Stimulated activated CD4-positive, alpha-beta T cell treated with anti-CD3 and anti-CD28 coated beads, Interleukin-4, amount 100 ng/mL, for 4 hours (primary cell): Measurements from ENCODE around the gene HOXC10.

ENCODE experiments used
- DNase-seq, 2 experiments: peaks; one replicate each; pipeline ENCODE4 v3.0.0-alpha.2; 2020

HOXC10 gene

DNA sequence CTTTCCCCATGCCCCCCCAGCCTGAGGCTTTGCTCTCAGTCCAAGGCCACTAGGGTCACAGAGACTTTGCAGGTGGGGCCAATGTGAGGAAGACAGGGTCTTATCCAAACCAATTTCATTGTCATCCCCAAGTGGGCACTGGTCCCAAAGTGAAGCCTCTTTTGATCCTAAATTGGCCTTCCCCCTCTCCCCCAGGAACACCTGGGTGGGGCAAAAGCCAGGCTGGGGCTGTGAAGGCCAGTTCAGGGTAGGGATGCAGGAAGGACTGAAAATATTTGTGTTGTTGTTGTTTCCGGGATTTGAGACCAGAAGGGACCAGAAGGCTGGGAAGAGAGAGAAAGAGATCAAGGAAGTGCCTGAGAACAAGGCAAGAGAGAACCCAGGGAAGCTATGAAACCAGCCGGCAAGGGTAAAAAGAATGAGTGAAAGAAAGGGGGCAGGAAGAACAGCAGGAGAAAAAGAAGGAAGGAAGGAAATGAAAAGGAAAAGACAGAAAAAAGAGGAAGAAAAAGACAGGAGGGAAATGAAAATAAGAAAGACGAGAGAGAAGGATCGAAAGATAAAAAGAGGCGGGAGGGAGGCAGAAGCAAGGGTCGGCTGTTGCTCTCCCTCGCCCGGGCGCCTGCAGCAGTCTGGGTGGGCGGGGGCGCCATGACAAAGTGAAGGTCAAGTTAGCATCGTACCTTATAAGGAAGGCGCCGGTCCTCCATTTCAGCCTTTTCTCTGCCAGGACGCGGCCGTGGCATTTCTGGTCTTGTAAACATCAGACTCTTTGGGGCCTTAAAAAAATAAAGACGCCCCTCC, 19.5 kb upstream of the HOXC10 start:
- DNase-seq = no peak

DNA sequence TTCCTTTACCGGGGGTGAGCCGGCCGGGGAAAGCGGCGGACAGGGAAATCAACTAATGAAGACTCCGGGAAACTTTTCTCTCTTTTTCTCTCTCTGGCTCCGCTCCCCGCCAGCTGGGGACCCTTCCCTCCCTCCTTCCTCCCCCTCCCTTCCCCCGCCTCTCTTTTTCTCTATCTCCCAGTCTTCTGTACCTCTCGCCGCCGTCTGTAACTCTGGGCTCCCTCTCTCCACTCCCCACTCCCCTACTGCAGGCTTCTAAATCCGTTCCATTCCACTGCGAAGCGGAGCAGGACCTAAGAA, 18.9 kb upstream of the HOXC10 start:
- DNase-seq = no peak

DNA sequence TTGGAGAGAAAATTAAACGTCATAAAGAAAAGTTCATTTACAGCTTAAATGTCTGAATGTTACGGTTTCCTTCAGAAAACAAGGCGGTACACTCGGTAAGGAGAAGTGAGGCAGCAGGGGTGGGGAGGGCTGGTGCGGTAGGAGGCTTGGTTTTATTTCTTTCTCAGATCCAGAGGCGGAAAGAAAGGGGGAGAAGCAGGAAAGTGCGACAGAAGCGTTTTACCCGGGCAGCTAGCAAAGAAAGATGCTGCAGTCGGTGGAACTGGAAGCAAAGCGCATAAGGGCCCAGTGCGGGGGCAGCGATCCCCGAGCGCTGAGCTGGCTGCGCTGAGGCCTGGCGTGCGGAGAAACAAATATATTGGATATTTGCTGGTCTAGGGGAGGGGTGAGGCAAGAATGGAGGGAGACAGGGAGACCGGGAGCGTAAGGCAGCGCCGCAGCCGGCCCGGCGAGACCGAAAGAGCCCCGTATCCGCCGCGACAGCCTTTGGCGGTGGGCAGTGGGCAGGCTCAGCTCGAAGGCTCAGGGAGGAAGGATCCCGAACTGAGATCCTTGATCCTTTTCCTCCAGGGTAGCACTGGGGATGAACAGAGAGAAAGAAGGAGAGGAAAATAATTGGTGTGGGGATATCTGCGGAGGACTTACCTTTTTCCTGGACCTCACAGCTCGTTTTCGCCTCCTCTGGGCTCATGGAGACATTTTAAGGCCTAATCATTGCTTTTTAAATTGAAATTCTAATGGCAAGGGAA, 18.4 kb upstream of the HOXC10 start:
- DNase-seq = no peak

DNA sequence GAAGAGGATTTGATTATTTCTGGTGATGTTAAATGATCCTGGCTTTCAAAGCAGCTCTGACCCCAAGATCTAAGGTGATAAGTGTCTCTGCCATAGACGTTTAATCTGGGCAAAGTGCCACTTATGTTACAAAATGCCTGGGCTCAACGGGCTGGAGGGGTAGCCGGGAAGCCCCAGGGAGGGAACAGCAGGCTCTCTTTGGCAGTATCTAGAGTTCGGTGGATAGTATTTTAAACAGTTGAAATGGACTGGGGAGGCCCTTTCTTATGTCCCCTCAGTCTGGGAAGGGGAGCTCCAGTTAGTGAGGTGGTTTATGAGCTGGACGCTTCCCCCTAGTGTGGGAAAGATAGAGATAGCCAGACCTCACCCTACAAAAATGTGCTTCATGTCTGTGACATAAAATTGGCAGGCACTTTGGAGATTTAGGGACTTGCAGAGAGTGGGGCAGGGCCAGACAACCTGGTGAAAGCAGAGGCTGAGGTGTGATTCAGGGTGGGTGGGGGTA, 17.5 kb upstream of the HOXC10 start:
- DNase-seq = no peak

DNA sequence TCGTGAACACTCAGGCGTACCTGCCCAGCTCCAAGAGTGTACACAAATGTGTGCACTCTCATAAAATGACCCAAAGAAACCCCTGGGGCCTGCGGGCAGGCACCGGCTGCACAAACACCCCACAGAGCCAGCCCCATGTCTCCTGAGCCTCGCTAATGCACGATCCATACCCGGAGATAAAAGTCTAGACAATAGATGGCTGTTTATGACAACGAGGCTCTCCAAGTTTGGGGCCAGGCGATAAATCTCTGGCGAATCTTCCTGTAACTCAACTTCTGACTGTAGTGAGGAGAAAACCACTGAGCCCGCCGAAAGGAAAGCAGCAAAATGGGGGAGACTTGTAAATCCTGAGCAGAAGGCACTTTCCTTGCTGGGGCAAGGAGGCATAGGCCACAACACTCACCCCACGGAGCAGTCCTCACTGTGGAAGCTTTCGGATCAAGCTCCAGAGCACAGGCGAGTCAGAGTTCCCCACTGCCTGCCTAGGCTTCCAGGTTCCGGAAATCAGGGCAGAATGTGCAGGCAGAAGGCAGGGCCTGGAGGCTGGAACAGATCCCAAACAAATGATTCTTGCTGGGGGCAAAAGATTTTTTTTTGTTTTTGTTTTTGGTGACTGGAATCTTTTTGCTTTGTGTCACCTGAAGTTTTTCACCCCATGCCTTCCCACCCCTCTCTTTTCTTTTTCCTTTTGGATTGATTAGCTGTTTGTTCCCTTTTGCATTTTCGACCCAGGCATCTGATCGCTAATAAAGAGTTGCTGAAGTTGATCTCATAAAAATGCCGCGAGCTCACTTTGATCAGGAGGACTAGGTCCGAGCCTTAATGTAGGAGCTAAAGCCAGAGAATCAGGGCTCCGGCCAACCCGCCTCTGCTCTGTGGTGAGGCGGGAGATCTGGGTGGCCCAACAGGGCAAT, 16.5 kb upstream of the HOXC10 start:
- DNase-seq = no peak

DNA sequence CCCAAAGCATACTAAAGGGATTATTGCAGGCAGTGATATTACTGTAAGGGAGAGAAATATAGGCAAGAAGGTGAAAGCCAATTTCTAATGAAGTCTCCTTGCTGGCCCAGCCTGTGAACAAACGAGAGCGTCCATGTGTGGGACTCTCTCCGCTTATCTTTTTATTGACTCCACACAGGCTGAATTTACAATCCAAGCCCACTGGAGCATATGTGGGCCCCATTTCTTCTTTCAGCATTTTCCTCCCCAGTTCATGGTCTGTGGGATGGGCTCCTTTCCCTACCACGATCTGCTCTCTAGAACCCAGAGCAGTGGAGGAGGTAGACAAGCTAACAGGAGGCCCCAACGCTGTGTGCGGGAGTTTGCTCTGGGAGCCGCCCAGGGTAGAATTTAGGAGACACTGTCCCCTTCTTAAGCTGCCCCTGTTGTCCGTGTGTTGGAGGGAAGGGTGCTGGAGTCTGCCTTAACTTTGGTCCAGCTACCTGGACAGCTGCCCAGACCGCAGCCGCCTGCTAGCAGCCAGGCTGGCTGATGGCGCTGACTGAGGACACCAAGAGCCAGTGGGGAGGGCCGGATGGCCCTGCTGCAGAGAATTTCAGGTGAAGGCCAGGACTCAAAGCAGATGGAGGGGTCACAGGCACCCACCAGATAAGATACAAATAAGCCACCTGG, 15.2 kb upstream of the HOXC10 start:
- no peak for DNase-seq

DNA sequence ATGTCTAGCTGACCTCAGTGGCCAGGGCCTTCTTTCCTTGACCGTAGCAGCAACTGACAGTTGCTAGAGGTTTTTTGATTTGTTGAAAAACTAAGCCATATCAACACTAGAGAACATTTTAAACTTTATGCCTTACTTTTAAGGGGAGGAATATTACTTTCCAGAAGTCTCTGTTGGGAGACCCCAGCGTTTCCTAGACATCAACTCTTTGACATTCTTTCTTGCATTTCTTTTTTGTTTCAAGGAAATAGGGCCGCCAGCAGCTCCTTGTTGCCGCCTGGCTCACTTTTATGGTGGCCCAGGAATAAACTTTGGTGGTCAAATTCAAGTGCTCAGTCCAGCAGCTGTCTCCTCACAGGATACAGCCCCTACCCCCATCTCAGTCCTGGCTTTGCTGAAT, 14.5 kb upstream of the HOXC10 start:
- DNase-seq = no peak

DNA sequence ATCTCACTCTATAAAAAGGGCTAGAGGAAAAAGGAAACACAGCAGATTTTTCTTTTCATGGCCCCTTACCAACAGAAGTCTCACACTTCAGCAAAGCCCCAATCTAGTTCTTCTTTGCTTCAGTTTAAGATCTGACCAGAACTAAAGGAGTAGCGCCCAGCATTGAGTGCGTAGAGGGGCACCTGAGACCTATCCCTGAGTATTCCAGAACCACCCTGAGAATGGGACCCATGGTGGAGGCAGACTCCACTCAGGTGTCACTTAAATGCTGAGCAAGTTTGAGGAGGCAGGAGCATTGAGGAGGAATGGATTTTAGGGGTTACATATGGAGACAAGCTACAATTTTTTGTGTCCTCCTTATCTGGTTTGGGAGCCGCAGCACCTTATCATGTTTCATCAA, 13.8 kb upstream of the HOXC10 start:
- DNase-seq = no peak

DNA sequence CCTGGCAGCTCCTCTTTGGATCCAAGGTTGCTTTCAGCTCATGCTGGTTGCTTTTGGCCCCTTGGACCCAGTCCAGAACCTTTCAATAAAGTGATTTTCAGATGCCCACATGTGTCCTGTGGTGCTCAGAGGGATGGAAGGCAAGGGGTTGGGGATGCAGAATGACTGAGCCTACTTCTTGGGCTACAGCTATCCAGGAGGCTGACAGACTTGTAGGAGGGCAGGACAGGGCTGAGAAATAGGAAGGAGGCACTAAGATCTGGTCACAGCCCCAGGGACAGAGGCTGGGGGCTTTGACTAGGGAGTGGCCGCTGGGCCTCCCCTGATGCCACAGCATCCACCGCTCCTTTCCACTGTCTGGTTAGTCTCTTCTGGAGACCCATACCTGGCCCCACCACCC, 13.3 kb upstream of the HOXC10 start:
- no peak for DNase-seq

DNA sequence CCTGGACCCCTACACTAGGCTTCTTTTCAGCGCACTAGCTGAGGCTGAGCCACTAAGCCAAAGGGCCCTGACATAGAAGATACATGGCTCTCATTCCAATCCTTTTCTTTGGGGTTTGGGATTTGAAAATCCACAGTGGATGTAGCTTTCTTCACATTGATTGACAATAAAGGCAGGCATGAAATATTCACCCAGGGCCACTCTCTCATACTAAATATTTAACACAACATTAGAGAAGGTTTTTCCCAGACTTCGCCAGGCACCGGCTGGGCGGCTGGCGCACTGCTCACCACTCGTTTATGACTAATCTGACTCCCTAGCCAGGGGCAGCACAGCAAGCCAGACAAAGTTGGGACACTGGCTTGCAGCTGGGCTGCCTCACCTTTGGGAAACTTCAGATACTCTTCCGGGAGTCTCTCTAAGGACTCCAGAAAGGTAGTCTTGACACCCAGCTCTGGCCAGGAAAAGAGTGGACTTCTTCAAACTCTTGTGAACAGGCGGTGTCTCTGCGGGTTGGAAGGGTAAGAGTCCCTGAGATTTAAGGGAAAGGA, 12.7 kb upstream of the HOXC10 start:
- no peak for DNase-seq

DNA sequence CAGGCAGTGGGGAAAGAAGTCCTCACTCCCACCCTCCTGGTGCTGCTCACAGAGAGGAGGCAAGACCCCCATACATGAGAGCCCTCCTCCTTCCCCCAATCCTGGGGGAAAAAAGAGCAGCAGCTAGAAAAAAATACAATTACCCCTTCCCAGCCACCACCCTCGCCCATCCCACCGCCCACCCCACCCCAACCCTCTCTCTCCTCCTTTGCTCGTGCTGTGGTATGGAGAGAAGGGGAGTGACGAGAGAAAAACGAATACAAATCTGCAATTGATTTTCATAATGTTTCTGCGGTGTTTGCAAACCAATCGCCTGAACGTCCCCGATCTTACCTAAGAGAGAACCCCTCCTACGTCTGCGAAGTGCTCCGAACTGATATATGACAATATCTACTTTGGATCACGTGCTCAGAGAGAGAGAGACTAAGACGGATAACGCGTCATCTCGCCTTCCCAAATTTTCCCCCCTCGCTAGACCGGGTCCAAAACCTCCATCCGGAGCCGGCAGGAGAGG, 12.2 kb upstream of the HOXC10 start, which contains the start of gene HOXC11:
HOXC11 (plus strand) TSS at position 405 of the 514 bp plus-strand sequence. CDS start 116 bp downstream, outside the sequence.
- no peak for DNase-seq

DNA sequence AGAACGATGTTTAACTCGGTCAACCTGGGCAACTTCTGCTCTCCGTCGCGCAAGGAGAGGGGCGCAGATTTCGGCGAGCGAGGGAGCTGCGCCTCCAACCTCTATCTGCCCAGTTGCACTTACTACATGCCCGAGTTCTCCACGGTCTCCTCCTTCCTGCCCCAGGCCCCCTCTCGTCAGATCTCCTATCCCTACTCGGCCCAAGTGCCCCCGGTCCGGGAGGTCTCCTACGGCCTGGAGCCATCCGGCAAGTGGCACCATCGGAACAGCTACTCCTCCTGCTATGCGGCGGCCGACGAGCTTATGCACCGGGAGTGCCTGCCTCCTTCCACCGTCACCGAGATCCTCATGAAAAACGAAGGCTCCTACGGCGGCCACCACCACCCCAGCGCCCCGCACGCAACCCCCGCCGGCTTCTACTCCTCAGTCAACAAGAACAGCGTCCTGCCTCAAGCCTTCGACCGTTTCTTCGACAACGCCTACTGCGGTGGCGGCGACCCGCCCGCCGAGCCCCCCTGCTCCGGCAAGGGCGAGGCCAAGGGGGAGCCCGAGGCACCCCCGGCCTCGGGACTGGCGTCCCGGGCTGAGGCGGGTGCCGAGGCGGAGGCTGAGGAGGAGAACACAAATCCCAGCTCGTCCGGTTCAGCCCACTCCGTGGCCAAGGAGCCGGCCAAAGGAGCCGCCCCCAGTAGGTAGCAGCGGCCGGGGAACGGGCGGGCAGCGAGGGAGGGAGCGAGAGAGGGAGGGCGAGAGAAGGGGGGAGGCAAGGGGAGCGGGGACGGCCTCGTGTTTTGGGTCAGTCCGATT, 11.5 kb upstream of the HOXC10 start:
- DNase-seq = no peak

DNA sequence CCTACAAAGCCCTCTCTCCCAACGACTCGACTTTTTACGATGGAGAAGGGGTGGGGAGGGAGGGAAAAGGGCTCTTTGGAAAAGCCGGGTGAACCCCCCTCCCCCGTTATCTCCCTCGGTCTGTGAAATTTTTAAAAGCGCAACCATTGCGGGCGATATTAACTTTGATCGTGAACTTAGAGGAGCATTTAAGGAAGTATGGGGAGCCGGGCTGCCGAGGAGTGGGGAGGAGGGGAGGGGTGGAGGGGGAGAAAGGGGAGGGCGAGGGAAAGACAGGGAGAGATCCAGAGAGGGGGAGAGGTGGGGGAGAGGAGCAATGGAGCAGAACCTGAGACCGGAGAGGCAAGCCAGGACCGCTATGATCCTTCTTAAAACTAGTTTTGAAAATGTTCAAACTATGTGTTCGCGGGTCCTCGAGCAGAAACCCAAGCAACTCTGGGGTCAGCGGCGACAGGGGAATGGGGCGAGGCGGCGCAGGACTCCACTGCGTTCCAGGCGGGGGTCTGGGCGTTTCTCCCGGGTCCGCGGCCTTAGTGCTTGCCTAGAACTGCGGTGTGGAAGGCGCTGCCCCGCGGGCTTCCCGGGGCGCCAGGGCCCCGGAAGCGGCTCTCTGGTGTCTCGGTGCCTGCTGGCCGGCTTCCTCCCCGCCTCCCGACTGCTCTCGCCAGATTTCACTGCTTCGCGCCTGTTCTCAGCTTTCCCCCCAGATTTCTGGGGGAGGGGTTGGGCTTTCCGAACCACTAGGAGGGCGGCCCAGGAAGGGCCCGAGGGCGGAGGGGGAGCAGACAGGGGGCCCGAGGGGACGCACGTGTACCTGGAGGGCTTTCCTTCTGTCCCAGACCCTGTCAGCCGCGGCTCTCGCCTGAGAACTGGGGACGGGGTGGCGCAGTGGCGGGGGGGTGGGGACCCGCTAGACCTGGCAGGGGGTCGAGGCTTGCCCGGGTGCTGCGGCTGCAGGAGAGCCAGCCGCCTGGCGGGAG, 10.6 kb upstream of the HOXC10 start, which contains the start of gene HOTAIR:
HOTAIR (minus strand) TSS at position 871 of the 980 bp plus-strand sequence.
- DNase-seq = no peak

DNA sequence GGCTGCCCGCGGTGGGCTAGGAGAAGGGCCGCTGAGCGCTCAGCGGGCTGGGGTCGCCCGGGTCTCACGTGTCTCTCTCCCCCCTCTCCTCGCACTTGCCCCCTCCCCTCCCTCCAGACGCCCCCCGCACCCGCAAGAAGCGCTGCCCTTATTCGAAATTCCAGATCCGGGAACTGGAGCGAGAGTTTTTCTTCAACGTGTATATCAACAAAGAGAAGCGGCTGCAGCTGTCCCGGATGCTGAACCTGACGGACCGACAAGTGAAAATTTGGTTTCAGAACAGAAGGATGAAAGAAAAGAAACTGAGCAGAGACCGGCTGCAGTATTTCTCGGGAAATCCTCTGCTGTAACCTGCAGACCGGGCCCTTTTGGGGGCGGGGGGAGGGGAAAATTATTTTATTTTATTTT, 9.9 kb upstream of the HOXC10 start:
- DNase-seq = no peak

DNA sequence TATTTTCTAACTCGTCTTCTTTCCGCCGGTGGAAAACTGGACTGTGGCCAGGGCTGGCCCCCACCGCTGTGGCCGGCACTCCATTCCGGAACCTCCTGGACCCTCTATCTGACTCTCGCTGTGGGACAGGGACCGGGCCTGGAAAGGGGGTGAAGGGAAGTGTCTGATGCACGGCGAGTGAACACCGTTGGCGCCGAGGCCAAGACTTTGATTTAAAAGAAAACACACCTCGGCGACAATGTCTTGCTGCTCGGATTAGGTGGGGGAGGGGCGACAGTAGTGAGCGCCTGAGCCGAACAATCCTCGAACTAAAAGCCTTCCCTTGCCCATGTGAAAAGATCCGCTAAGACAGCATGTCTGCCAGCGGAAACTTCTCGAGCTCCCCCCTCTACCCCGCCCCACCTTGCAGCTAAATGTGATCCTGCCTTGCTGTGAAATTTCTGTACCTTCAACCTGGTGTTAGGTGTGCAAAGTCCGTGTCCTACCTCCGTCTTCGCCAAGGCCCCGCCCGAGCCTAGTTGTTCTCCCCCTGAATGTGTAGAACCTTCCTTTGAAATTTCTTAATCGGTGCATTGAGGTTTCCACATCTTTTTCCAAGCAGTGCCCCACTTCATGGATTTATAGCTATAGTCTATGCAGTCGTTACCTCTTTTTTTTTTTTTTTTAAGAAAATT, 9.3 kb upstream of the HOXC10 start:
- DNase-seq = no peak

DNA sequence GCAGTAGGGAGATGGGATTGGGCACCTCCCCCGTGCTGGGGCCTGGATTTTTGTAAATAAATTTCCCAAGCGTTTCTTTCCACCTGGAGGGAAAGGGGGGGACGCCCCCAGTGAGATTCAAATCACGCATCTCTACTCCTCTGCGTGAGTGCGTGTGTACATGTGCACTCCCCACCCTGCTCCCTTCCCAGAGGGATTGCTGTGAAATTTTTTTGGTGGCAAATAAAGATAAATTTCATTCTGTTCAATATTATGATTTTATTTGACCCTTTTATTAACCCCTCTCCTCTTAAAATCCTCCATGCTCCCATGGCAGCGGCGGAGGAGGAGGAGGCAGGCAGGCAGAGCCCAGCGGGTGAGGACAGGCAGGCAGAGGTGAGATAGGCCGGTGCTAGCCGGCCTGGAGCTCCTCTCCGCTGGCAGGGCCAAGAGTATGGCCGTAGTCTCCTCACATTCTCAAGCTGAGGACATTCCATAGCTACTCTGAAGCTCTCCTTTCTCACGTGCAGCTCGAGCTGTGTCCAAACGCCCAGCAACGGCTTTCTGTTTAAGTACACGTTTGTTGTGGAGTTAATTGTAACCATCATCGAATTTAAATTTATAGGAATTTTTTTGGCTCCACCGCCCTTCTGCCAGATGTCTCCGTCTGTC, 8.6 kb upstream of the HOXC10 start:
- no peak for DNase-seq

DNA sequence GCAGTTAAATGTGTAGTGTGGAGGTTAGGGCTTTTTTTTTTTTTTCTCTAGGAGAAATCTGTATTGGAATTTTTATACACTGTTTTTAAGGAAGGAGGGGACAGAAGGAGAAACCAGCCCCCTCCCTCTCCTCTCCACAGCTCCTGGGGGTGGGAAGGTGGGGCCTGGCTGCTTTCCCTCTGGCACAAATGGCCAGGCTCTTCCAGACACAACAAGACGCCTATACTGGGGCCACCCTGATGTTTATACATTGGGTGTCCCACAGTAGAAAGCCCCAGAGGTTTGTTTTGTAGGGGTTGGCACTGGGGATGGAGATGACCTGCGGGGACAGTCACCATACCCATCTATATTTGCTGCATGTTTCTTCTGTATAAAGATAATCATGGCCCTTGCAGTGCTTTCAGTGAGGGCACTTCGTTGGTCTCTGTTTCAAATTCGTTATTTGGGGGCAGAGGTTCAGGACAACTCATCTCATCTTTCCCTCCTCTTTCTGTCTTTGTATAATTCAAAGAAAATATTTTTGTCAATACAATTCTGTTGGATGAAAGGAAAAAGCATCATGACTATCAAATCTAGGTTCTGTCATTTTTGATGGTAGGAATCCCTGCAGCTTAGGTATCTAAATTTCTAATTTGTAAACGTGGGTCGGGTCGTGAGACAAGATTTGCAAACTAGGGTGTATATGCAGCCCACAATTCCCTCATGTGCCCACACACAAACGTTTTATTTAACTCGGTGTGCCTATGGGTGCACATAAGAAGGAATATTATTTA, 7.9 kb upstream of the HOXC10 start:
- no peak for DNase-seq
